Spleen (tissue), 7 donors: ENCODE results near the gene RNF123.

Experiments
- CTCF ChIP-seq, 11 experiments: fragments of 200-600 bp in 7 of 11; fragments of 450-650 bp in 4 of 11; sonication (generic) in 4 of 11; IDR thresholded peaks in 8 of 11; conservative IDR thresholded peaks in 3 of 11; 1 replicate in 7 of 11; 2 replicates in 4 of 11; pipeline versions ENCODE4 v1.4.0 to v1.8.0; 2016 to 2021; ENCODE audit warnings: antibody characterized with exemption in 11 of 11, inconsistent platforms in 4 of 11, mild to moderate bottlenecking in 1 of 11
- POLR2A ChIP-seq, 3 donors: fragments of 450-650 bp; IDR thresholded peaks; one replicate each; pipeline ENCODE4 v1.5.1; 2017; ENCODE audit warnings: antibody characterized with exemption in 3 of 3, mild to moderate bottlenecking in 1 of 3
- POLR2AphosphoS5 ChIP-seq, 3 donors: sonication (generic); formaldehyde crosslinking; IDR thresholded peaks; one replicate each; pipeline ENCODE4 v1.5.1; 2017; ENCODE audit warnings: antibody characterized with exemption in 3 of 3
- donor health status: DM: no; HTN: no; CAD: no; lungs with moderate emphysema.
- donor health status: DM: no; HTN: no; CAD: no.
- donor health status: DM: no; HTN: no; CAD: no.

GRCh38 chr3:49724586-49724985 is 35.2 kb downstream of the RNF123 start:
- TF ChIP-seq CTCF (IDR thresholded peaks at IDR 0.05 in 8 of 11, conservative IDR thresholded peaks at IDR 0.05 in 3 of 11) (no peak), POLR2AphosphoS5 (IDR thresholded peaks at IDR 0.05) (no peak), POLR2A (IDR thresholded peaks at IDR 0.05) (no peak)
